ENCODE measurements around the gene TTC23L. TPM values are rescaled to one million over a fixed set of nuclear protein-coding genes. Genes with fewer than 3 reads are reported as not detected.
A peak's percentile ranks its signal among the peaks of the same experiment; 100 is the strongest.

Gene TTC23L
- total RNA-seq, 1 experiment from 2014 or later: 0.54 TPM

- DNase-seq: no peak
- TF ChIP-seq, protein P1, sequence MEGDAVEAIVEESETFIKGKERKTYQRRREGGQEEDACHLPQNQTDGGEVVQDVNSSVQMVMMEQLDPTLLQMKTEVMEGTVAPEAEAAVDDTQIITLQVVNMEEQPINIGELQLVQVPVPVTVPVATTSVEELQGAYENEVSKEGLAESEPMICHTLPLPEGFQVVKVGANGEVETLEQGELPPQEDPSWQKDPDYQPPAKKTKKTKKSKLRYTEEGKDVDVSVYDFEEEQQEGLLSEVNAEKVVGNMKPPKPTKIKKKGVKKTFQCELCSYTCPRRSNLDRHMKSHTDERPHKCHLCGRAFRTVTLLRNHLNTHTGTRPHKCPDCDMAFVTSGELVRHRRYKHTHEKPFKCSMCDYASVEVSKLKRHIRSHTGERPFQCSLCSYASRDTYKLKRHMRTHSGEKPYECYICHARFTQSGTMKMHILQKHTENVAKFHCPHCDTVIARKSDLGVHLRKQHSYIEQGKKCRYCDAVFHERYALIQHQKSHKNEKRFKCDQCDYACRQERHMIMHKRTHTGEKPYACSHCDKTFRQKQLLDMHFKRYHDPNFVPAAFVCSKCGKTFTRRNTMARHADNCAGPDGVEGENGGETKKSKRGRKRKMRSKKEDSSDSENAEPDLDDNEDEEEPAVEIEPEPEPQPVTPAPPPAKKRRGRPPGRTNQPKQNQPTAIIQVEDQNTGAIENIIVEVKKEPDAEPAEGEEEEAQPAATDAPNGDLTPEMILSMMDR (IDR thresholded peaks at IDR 0.05; ENCODE audit: unreplicated experiment): no peak
- no peaks in the 10 kb centered on the region for H3K9me3 Mint-ChIP-seq (ENCODE audit: low read depth, unreplicated experiment)
- H3K27ac Mint-ChIP-seq (ENCODE audit: unreplicated experiment): no peak overlapping the region
- H3K4me1 Mint-ChIP-seq (ENCODE audit: low read depth, unreplicated experiment): peaks cover 14% of the 10 kb centered on the region
- H3K27me3 Mint-ChIP-seq (ENCODE audit: unreplicated experiment): no peaks in the 10 kb centered on the region
- no peak overlapping the region for H3K4me3 Mint-ChIP-seq (ENCODE audit: low read depth, unreplicated experiment)
- no TSS peak for BruUV-seq (replicated peaks)
- H3K36me3 Mint-ChIP-seq (ENCODE audit: insufficient read depth, unreplicated experiment): peaks cover 12% of the 10 kb centered on the region
- intact Hi-C loops (cut with micrococcal nuclease; ENCODE audit: unreplicated experiment): no loop called here
- CTCF ChIA-PET: no interaction called here
Measured at GRCh38 chr5:34913072-34913471, 74.1 kb downstream of the TTC23L start.

DNA sequence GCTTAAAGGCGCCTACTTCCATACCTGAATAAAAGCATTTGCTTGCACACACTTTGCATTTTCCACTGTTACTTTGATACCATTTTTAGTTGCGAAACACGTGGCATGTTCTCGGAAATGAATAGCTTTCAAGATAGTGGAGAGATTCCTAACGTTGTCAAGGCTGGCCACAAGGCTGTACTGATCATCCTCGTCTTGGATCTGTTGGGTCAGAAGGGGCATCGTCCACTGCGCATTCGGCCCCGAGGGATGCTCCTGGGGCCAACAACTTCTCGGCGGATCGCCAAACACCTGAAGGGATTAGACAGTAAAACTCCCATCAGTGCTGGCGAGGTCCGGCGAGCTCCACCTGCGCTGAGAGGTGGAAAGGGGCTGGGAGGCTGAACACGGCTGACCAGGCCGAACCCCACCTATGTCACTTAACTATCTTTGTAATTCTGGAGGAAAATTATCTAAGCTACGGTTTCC lies 75.7 kb downstream of the TTC23L start:
- peaks cover 15% of the 10 kb centered on the region for H3K4me1 Mint-ChIP-seq (ENCODE audit: low read depth, unreplicated experiment)
- H3K9me3 Mint-ChIP-seq (ENCODE audit: low read depth, unreplicated experiment): no peaks in the 10 kb centered on the region
- BruUV-seq (replicated peaks): no TSS peak
- no peak overlapping the region for H3K27ac Mint-ChIP-seq (ENCODE audit: unreplicated experiment)
- intact Hi-C loops (cut with micrococcal nuclease; ENCODE audit: unreplicated experiment): loop anchor here (1.0 kb wide), 1 partner anchor 10 kb away; no protein-coding TSS in a partner anchor
- no peaks in the 10 kb centered on the region for H3K27me3 Mint-ChIP-seq (ENCODE audit: unreplicated experiment)
- peaks cover 22% of the 10 kb centered on the region for H3K36me3 Mint-ChIP-seq (ENCODE audit: insufficient read depth, unreplicated experiment)
- DNase-seq: no peak
- TF ChIP-seq, protein P1 (IDR thresholded peaks at IDR 0.05; ENCODE audit: unreplicated experiment): no peak
- CTCF ChIA-PET: interaction anchor here (1.0 to 1.7 kb wide), 4 partner anchors 10 to 428 kb away, joined by 3 to 10 read pairs (median 4); no protein-coding TSS in a partner anchor
- H3K4me3 Mint-ChIP-seq (ENCODE audit: low read depth, unreplicated experiment): no peak overlapping the region

DNA sequence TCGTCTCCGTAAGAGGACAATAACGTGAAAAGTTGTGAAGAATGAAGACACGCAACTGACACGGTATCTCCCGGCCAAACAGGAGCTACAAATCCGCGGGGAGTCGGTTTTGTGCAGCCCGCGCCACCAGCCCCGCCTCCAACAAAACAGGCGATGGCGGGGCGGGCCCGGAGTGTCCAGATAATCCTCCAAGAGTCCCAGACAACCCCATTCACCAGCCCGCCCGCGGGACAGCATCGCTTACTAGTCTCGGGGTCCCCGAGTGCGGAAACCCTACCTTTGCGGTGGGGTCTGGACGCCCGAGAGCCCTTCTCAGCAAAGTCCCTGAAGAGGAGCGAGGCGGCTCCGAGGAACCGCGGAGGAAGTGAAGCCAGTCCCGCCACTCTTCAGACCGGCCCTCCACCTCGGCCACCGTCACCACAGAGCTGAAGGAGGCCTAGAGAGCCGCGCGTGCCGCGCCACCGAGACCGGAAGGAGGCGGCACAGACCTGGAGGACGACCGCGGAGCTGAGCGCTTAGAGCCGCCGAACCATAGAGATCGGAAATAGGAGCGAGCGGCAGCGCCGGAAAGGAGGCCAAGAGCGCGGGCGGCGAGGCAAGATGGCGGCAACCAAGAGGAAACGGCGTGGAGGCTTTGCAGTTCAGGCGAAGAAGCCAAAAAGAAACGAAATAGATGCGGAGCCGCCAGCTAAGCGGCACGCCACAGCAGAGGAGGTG lies 76.3 kb downstream of the TTC23L start, which contains the start of the genes BRIX1 and RAD1:
TSS of gene BRIX1 (plus strand) at position 573 of the 717 bp plus-strand sequence. CDS start at position 601, 28 bp downstream.
TSS of gene RAD1 (minus strand) at position 366 of the 717 bp plus-strand sequence. CDS start 612 bp downstream, outside the sequence.
- Mint-ChIP-seq H3K36me3 (ENCODE audit: insufficient read depth, unreplicated experiment) (peaks cover 20% of the 10 kb centered on the region), H3K4me1 (ENCODE audit: low read depth, unreplicated experiment) (peaks cover 15% of the 10 kb centered on the region), H3K27ac (ENCODE audit: unreplicated experiment) (peak within 1 kb of the TSS; percentile 72), H3K27me3 (ENCODE audit: unreplicated experiment) (no peaks in the 10 kb centered on the region), H3K9me3 (ENCODE audit: low read depth, unreplicated experiment) (no peaks in the 10 kb centered on the region), H3K4me3 (ENCODE audit: low read depth, unreplicated experiment) (no peak within 1 kb of the TSS)
- no TSS peak for BruUV-seq (replicated peaks)
- TF ChIP-seq, protein P1 (IDR thresholded peaks at IDR 0.05; ENCODE audit: unreplicated experiment): no peak
- CTCF ChIA-PET: interaction anchor here (0.8 to 1.7 kb wide), 8 partner anchors 8 to 429 kb away, joined by 3 to 10 read pairs (median 4); partner anchors contain the start of gene DNAJC21
- DNase-seq: peak; percentile 96
- intact Hi-C loops (cut with micrococcal nuclease; ENCODE audit: unreplicated experiment): loop anchor here (1.0 kb wide), 1 partner anchor 9 kb away; no protein-coding TSS in a partner anchor

GRCh38 chr5:34915856-34916192 lies 76.9 kb downstream of the TTC23L start:
- CTCF ChIA-PET: interaction anchor here (0.8 to 1.7 kb wide), 7 partner anchors 8 to 430 kb away, joined by 3 to 10 read pairs (median 4); partner anchors contain the start of gene DNAJC21
- TF ChIP-seq, protein P1 (IDR thresholded peaks at IDR 0.05; ENCODE audit: unreplicated experiment): no peak
- no peaks in the 10 kb centered on the region for H3K27me3 Mint-ChIP-seq (ENCODE audit: unreplicated experiment)

More at GRCh38 chr5:34915856-34916192, 76.9 kb downstream of the TTC23L start:
- no peak overlapping the region for H3K4me3 Mint-ChIP-seq (ENCODE audit: low read depth, unreplicated experiment)
- H3K36me3 Mint-ChIP-seq (ENCODE audit: insufficient read depth, unreplicated experiment): peaks cover 23% of the 10 kb centered on the region
- peak overlapping the region; percentile 72 for H3K27ac Mint-ChIP-seq (ENCODE audit: unreplicated experiment)
- TSS peak; percentile 79 for BruUV-seq (replicated peaks)
- H3K4me1 Mint-ChIP-seq (ENCODE audit: low read depth, unreplicated experiment): peaks cover 15% of the 10 kb centered on the region
- H3K9me3 Mint-ChIP-seq (ENCODE audit: low read depth, unreplicated experiment): no peaks in the 10 kb centered on the region
- intact Hi-C loops (cut with micrococcal nuclease; ENCODE audit: unreplicated experiment): loop anchor here (1.0 kb wide), 1 partner anchor 8 kb away; no protein-coding TSS in a partner anchor
- no peak for DNase-seq

Measured in Calu3 (cell line).